Stimulated activated CD8-positive, alpha-beta memory T cell treated with anti-CD3 and anti-CD28 coated beads, Interleukin-4, amount 100 ng/mL, for 1 hour (primary cell): ENCODE measurements around the gene PPIE.
"Not testable (repeated sequence)": the region's sequence is repeated elsewhere in the genome, so short reads cannot be mapped to it uniquely, and the experiment has no call there.

Experiments used
- DNase-seq, 2 donors: peaks; one replicate each; pipeline ENCODE4 v3.0.0-alpha.2; 2020; ENCODE audit warnings: low read depth in 2 of 2, low spot score in 1 of 2

The PPIE gene

GRCh38 chr1:39757501-39757900 is 18.8 kb downstream of the PPIE start:
- no peak for DNase-seq

DNA sequence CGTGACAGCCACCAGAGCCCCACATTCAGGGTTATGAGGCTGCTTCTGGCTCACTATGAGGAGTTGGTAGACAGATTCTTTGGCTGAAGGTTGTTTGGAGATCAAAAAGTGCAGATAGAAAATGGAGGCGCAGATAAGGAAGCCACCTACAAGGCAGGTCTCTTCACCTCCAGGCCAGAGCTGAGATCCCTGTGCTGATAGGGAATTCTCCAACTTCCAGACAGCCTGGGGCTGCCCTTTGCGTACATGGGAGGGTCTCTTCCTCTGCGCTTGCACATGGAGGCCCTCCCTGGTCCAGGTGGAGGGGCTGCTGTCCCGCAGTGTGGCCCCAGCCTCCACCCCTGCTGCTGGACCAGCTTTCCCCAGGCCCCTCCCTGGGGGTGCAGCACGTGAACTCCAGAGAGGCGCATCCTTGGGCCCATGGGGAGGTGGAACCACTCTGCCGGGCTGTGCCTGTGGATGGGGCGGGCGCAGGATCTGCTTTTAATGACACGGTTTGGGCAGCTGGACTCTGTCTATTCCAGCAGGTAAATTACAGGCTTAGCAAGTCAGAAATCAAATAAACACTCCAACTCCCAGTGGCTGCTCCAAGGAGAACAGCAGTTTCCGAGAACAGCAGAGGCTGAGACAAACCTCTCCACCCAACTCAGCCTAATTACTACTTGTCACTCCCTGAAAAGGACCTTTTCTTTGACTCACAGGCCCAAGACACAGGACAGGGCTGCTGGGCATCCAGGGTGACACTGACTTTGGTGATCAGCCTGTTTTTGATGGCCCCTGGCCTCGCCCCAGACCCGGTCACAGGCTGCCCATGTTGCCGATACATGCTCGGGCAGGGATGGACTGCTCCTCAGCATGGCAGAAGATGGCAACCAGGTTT is 20.1 kb downstream of the PPIE start:
- DNase-seq = no peak

DNA sequence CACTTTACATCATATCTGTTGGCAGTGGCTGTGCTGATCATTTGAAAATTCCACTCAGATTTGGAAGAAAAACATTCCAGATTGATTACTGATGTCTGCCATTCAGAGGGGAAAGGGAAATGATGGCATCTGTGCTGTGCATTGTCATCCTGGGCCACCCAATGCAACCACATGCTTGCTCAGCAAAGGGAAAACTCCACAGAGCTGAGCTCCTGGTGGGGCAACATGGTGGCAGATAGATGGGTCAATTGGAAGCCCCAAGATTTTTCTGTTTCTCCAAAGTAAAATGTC is 20.7 kb downstream of the PPIE start:
- DNase-seq = no peak

DNA sequence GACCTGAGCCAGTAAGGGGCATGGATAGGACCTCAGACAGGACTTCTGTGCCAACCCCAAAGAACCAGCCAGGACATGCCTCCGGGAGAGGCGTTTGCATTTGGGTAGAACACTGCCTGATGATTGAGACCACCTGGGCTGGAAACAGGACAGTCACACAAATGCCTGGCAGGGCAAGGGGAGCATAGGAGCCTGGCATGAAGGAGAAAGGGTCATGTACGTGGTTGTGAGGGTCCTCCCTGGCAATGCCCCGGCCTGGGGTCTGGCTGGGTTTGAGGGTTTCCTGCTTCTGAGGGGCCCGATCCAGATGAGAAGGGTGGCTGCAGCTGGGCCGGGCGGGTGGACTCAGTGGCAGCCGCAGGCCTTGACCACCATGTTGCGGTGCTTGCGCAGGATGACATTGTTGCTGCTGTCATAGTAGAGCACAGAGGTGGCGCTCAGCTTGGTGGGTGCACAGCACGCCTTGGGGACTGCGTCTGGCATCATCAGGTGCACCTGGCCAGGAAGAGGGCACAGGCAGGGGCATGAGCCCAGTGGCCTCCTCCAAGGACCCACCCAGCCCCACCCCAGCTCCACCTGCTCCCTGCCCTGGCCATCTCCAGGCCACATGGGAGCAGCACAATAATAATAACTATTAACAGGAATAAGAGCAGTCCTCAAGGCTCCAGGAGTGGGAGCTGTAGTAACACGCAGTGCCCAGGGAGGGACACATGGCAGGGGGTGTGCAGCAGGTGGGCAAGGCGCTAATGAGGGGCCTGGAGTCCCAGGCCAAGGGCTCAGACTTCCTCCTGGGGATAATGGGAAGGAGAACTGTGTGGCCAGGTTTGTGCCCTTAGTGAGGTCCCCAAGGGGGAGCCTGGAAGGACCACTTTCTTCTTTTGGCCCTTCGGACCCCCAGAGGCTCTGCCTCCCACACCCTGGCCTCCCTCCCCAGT is 21.7 kb downstream of the PPIE start:
- DNase-seq = no peak

GRCh38 chr1:39761016-39761415 is 22.3 kb downstream of the PPIE start:
- DNase-seq = no peak

- no peak for DNase-seq
Measured at GRCh38 chr1:39761557-39762260, 23.0 kb downstream of the PPIE start.

GRCh38 chr1:39762550-39763540 is 24.2 kb downstream of the PPIE start:
- DNase-seq = no peak

- not testable (repeated sequence) for DNase-seq
Measured at GRCh38 chr1:39763619-39764374, 25.1 kb downstream of the PPIE start.

DNA sequence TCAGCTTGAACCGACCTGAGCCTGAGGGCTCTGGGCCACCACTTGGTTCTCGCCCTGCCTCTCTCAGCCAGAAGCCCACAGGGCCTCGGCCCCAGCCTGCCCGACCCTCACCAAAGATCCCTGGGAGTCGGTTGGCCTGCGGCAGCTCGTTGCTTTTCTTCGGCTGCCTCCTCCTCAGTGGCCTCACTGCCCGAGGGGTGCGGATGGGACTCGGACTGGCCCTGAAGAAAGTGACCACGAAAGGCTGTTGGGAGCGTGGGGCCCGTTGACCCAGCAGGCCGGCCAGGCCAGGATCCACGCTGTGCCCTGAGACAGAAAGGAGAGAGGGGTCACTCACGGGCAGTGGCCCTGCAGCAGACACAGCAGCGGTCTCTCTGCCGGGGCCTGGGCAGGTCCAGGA is 25.8 kb downstream of the PPIE start:
- not testable (repeated sequence) for DNase-seq

DNA sequence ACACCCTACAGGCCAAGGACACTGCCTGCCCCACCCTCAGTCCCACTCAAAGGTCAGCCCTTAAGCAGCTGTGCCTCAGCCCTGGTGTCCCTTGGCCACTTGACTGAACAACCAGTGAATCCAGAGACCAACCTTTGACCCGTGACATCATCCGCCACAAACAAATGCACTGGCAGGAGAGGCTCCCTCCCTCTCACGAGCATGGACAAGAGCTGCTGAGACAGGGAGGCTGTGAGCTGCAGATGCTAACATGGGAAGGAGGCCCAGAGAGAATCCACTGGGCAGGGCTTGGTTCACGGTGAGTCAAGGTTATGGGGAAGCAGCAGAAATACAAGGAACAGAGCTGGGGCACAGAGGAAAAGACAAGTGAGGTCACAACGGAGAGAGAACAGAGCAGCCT is 27.8 kb downstream of the PPIE start:
- not testable (repeated sequence) for DNase-seq

GRCh38 chr1:39769502-39769901 is 30.8 kb downstream of the PPIE start:
- DNase-seq = not testable (repeated sequence)

GRCh38 chr1:39770100-39771021 is 31.7 kb downstream of the PPIE start:
- not testable (repeated sequence) for DNase-seq

GRCh38 chr1:39771022-39771532 is 32.4 kb downstream of the PPIE start, which contains the start of gene OXCT2:
Gene OXCT2, minus strand, starts transcription at chr1:39771348. Its CDS starts 93 bp downstream, at chr1:39771255.
- DNase-seq = not testable (repeated sequence)

DNA sequence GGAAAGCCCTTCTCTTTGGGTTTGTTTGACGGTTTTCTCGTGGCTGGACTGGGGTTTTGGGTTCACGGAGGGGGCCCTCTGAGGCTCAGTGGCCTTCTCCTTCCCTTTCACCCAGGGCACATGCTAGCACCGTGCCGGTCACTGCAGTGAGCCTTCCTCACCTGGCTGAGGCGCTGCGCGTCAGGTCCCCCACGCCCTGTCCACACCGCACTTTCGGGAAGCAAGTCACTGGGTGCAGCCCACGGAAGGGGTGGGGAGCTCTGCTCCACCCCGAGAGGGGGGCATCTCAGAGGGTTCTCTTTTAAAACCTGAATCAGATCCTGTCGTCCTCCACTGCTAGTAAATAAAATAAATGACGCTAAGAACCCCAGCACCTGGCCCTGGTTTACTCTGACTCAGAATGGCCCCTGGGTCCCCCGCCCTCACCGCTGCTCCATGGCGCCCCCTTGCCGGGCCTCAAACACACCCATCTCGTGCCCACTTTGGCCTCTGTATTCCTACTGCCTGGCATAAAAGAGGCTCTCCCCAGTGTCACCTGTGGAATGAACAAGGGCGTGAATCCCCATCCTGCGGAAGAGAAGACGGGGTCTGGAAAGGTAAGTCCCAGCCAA is 34.8 kb downstream of the PPIE start:
- not testable (repeated sequence) for DNase-seq

DNA sequence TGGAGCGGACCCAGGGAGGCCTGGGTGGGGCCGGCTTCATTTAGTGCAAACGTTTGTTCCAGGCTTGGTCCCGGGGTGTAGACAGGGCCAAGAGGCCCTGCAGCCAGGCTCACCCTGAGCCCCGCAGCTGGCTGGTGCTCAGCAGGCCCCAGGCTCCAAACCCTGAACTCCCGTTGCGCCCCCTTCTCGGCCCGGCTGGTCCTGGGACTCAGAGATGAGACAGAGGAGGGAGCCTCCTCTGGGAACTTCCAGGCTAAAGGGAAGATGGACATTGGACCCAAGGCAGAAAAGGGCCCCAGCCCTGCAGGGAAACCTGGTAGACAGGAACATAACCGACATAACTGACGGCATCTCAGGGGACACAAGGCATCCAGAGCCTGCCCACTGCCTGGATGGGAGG is 36.5 kb downstream of the PPIE start:
- DNase-seq = not testable (repeated sequence)

DNA sequence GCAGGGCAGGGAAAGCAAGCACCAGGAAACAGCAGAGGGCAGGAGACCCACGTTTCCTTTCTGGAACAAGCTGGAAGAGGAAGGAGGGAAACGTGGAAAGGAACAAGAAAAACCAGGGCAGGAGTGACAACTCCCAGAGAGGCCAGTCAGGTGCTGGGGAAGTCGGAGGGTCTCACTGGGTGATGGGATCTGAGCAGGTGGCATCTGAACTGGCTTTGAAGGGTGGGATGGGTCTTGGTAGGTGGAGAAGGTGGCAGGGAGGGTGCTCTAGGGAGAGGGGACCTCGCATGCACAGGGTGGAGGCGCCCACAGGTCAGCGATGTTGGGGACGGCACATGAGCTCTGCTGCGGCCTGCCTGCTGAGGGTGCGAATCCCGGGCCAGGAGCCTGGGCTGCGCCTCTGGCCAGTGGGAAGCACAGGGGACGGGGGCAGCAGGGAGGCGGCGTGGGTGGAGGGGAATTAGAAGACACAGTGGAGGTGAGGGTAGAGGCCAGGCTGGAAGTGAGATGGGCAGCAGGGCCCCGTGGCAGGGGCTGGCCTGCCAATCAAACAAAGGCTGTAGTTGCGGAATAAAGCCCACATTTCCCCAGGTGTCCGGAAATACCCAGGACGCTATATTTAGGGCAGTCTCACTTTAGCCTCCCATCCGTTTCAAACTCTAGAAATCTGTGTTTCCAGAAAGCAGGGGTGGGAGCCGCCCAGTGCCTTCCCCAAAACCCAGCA is 37.2 kb downstream of the PPIE start:
- not testable (repeated sequence) for DNase-seq

DNA sequence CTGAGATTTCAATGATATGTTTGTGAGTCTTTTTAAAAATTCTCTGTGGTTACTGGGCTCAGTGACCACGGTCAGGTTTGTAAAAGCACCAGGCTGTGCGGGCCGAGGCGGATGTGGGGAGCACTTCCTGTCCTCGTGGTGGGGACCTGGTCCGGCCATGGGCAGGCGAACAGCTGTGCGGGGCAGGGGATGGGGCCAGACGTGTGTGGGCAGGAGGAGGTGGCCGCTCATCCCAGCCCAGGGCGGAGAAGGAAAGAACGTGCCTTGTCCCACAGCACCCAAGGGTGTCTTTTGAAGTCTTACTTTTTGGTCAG is 37.7 kb downstream of the PPIE start:
- DNase-seq = no peak
